ENCODE data around the gene SLC39A6.
"Not testable (repeated sequence)": the region's sequence is repeated elsewhere in the genome, so short reads cannot be mapped to it uniquely, and the experiment has no call there.

The SLC39A6 gene

GRCh38 chr18:36096955-36097354, 32.2 kb downstream of the SLC39A6 start:
- TF ChIP-seq POLR2A (IDR thresholded peaks at IDR 0.05; ENCODE audit: low read length) (no peak), GATA1 (IDR thresholded peaks at IDR 0.05; ENCODE audit: low read depth, low read length) (no peak)
- no peak for DNase-seq

DNA sequence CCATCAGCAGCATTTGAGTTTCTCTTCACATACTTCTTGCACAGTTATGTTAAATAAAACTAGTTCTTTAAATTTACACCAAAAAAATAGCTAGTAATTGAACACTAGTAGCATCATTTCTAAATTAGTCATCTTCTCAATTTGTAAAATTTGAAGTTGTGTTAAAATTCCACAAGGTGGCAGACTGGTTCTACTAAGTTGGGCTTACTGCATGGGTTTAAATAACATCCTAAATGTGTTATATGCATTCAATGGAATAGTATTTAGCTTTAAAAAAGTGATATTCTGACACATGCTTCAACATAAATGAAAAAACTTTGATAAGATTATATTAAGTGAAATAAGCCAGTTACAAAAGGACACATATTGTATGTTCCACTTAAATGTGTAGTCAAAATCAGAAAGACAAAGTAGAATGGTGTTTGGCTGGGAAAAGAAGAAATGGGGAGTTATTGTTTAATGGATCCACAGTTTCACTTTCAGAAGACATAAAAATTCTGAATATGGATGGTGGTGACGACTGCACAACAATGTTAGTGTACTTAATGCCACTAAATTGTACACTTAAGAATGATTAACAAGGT, 33.1 kb downstream of the SLC39A6 start:
- peak; percentile 82 to 87 for DNase-seq
- no peak for TF ChIP-seq GATA1 (IDR thresholded peaks at IDR 0.05; ENCODE audit: low read depth, low read length)
- no peak for TF ChIP-seq POLR2A (IDR thresholded peaks at IDR 0.05; ENCODE audit: low read length)

DNA sequence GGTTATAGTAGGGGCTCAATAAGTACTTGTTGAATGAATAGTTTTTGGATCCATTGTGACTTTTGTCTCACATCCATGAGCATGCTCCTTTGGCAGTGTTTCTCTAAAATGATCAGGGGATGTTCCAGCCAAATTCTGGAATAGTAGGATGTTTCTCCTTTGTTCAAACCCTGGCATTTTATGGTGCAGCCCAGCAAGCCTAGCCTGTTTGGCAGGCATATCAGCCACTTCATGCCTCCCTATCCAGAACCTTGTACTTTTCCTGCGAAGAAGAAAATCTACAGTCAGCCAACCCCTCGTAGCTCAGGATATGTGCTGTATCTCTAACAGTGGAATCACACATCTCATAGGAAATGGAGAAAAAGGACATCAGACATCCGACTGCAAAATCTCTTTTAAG, 34.7 kb downstream of the SLC39A6 start:
- no peak for DNase-seq
- TF ChIP-seq GATA1 (IDR thresholded peaks at IDR 0.05; ENCODE audit: low read depth, low read length): no peak
- TF ChIP-seq POLR2A (IDR thresholded peaks at IDR 0.05; ENCODE audit: low read length): no peak

DNA sequence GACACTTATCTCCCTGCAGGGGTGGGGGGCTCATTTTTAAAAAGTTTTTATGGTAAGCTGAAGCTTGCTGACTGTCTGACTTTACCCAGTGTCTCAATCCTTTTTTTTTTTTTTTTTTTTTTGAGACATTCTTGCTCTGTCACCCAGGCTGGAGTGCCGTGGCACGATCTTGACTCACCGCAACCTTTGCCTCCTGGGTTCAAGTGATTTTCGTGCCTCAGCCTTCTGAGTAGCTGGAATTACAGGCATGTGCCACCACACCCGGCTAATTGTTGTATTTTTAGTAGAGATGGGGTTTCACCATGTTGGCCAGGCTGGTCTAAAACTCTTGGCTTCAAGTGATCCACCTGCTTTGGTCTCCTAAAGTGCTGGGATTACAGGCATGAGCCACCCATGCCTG, 37.0 kb downstream of the SLC39A6 start:
- not testable (repeated sequence) for DNase-seq

- TF ChIP-seq POLR2A (IDR thresholded peaks at IDR 0.05; ENCODE audit: low read length) (no peak), GATA1 (IDR thresholded peaks at IDR 0.05; ENCODE audit: low read depth, low read length) (no peak)
- DNase-seq: no peak
Observed at GRCh38 chr18:36089001-36089400, 40.1 kb downstream of the SLC39A6 start.

DNA sequence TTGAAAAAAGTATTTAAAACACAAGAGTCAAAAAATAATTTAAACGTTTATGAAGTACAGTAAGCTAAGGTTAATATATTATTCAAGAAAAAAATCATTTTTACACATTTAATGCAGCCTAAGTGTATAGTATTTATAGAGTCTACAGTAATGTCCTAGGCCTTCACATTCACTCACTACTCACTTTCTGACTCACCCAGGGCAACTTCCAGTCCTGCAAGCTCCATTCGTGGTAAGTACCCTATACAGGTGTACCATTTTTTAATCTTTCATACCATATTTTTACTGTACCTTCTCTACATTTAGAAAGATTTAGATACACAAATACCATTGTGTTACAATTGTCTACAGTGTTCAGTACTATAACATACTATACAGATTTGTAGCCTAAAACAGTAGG, 40.9 kb downstream of the SLC39A6 start:
- TF ChIP-seq GATA1 (IDR thresholded peaks at IDR 0.05; ENCODE audit: low read depth, low read length): no peak
- no peak for TF ChIP-seq POLR2A (IDR thresholded peaks at IDR 0.05; ENCODE audit: low read length)

DNA sequence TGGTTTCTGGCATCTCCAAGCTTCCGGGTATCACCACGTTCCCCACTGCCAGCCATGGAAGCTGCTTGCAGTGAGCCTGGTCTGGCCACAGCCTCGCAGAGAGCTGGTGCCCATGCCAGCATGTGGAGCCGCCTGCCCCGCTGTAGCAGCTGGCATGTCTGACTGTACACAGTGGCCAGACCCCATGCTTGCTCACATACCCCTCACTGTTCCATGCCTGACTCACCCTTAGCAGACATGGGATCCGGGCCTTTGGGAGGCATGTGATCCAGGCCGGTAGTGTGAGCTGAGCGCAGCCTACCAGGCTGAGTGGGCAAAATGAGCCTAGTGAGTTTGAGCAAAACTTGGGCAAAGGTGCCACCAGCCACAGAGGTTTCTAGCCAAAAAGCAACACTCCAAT, 43.0 kb downstream of the SLC39A6 start:
- no peak for DNase-seq
- TF ChIP-seq POLR2A (IDR thresholded peaks at IDR 0.05; ENCODE audit: low read length) (no peak), GATA1 (IDR thresholded peaks at IDR 0.05; ENCODE audit: low read depth, low read length) (no peak)

More for the DNA sequence above, 40.9 kb downstream of the SLC39A6 start:
- no peak for DNase-seq

DNA sequence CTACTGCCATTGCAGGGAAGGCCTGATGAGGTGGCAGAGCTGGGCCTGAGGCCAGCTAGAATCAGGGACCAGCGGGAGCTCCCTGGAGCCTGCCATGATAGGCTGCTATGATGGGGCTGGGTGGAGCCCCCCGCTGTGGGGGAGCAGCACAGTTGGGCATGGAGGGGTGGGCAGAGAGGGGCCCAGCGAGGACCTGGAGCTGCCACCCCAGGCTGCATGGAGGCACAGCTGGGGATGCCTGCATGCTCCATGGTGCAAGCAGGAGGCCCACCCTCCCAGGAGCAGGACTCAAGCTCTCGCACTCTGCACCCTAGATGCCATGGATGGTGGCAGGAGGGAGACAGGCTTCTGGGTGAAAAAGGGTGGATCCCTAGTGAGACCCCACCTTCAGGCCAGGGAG, 43.9 kb downstream of the SLC39A6 start:
- DNase-seq: no peak
- TF ChIP-seq GATA1 (IDR thresholded peaks at IDR 0.05; ENCODE audit: low read depth, low read length) (no peak), POLR2A (IDR thresholded peaks at IDR 0.05; ENCODE audit: low read length) (no peak)

DNA sequence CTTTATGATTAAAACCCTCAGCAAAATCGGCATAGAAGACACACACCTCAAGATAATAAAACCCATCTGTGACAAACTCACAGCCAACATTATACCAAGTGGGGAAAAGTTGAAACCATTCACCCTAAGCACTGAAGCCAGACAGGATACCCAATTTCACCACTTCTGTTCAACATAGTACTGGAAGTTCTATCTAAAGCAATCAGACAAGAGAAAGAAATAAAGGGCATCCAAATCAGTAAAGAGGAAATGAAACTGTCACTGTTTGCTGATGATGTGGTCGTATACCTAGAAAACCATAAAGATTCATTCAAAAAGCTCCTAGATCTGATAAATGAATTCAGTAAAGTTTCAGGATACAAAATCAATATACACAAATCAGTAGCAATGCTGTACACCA, 45.4 kb downstream of the SLC39A6 start:
- TF ChIP-seq POLR2A (IDR thresholded peaks at IDR 0.05; ENCODE audit: low read length) (no peak), GATA1 (IDR thresholded peaks at IDR 0.05; ENCODE audit: low read depth, low read length) (no peak)
- no peak for DNase-seq

GRCh38 chr18:36081118-36081517, 48.0 kb downstream of the SLC39A6 start:
- not testable (repeated sequence) for DNase-seq

DNA sequence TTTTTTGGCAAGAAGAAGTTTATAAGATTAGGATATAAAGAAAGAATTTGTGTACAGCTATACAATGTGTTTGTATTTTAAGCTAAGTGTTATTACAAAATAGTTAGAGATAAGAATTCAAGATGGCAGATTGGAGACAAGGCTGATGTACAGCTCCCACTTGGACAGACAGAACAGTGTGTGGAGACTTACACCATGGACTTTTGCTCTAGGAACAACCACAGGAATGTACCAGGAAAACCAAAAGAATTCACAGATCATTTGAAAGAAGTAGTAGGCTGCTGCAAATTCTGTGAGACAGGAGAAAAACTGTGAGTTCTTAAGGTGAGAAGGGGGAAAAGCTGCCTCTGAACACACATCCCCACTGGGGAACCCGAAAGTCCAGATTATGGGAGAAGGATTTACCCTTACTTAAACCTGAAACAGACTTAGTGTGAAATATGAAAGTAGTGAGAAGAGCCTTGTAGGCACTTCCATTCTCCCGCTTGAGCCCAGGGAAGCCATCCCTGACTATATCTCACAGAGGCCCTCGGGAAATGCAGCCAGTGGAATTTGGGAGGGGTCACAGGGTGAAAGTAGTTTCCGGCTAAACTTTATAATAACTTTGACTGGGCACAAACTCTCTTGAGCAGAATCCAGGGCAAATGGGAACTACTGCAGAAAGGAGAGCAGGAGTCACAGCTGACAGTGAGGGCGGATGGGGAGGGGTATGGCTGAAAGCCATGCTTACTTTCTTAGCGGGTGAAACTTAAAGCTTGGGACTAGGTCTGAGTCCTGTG, 50.2 kb downstream of the SLC39A6 start:
- no peak for DNase-seq
- TF ChIP-seq POLR2A (IDR thresholded peaks at IDR 0.05; ENCODE audit: low read length): no peak
- no peak for TF ChIP-seq GATA1 (IDR thresholded peaks at IDR 0.05; ENCODE audit: low read depth, low read length)

DNA sequence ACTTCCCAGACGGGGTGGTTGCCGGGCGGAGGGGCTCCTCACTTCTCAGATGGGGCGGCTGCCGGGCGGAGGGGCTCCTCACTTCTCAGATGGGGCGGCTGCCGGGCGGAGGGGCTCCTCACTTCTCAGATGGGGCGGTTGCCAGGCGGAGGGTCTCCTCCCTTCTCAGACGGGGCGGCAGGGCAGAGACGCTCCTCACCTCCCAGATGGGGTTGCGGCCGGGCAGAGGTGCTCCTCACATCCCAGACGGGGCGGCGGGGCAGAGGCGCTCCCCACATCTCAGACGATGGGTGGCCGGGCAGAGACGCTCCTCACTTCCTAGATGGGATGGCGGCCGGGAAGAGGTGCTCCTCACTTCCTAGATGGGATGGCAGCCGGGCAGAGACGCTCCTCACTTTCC, 51.4 kb downstream of the SLC39A6 start:
- DNase-seq: not testable (repeated sequence)

GRCh38 chr18:36075862-36076587, 53.1 kb downstream of the SLC39A6 start:
- peak; percentile 25 to 56 for DNase-seq
- TF ChIP-seq POLR2A (IDR thresholded peaks at IDR 0.05; ENCODE audit: low read length) (no peak), GATA1 (IDR thresholded peaks at IDR 0.05; ENCODE audit: low read depth, low read length) (no peak)

GRCh38 chr18:36074435-36074834, 54.7 kb downstream of the SLC39A6 start:
- no peak for DNase-seq
- TF ChIP-seq GATA1 (IDR thresholded peaks at IDR 0.05; ENCODE audit: low read depth, low read length) (no peak), POLR2A (IDR thresholded peaks at IDR 0.05; ENCODE audit: low read length) (no peak)

- no peak for TF ChIP-seq GATA1 (IDR thresholded peaks at IDR 0.05; ENCODE audit: low read depth, low read length)
- TF ChIP-seq POLR2A (IDR thresholded peaks at IDR 0.05; ENCODE audit: low read length): no peak
- DNase-seq: no peak
Observed at GRCh38 chr18:36073676-36074075, 55.5 kb downstream of the SLC39A6 start.

- DNase-seq: not testable (repeated sequence)
Observed at GRCh38 chr18:36072406-36072805, 56.7 kb downstream of the SLC39A6 start.

Measured in erythroblast (primary cell).